DOHH2 (cell line): ENCODE measurements around the gene PRKG2.

Source experiments
- EZH2phosphoT487 ChIP-seq: fragments of 200-600 bp; sonication (generic); IDR thresholded peaks from 2 replicates; pipeline ENCODE4 v1.6.1; 2017; ENCODE audit warnings: borderline replicate concordance, mild to moderate bottlenecking, antibody characterized with exemption, low read length, moderate library complexity, mixed read lengths
- TF ChIP-seq, protein P1 (sequence below): fragments of 200-600 bp; sonication (generic); IDR thresholded peaks from one replicate; pipeline ENCODE4 v1.5.1; 2014; ENCODE audit warnings: antibody characterized with exemption, mild to moderate bottlenecking, low read depth, low read length; ENCODE audit not compliant: poor library complexity, severe bottlenecking

DNA sequence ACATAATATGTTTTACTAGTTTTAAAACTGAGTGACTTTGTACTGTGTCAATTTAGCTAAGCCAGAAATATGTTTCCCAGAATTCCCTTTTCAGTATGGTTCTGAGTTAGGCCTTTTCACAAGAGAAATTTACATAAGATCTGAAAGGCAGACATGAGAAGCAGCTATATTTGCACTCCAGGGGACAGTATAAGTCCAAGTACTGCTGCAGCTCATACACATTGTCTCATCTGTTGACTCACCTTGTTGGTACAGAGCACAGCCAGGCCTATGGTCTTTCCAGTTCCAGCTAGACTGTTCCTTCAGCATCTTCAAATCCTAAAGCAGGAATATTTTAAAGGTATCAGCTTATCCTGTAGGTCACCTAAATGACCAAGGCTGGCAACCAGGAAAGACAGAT is 131.0 kb downstream of the PRKG2 start:
- TF ChIP-seq, protein P1, sequence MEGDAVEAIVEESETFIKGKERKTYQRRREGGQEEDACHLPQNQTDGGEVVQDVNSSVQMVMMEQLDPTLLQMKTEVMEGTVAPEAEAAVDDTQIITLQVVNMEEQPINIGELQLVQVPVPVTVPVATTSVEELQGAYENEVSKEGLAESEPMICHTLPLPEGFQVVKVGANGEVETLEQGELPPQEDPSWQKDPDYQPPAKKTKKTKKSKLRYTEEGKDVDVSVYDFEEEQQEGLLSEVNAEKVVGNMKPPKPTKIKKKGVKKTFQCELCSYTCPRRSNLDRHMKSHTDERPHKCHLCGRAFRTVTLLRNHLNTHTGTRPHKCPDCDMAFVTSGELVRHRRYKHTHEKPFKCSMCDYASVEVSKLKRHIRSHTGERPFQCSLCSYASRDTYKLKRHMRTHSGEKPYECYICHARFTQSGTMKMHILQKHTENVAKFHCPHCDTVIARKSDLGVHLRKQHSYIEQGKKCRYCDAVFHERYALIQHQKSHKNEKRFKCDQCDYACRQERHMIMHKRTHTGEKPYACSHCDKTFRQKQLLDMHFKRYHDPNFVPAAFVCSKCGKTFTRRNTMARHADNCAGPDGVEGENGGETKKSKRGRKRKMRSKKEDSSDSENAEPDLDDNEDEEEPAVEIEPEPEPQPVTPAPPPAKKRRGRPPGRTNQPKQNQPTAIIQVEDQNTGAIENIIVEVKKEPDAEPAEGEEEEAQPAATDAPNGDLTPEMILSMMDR: no peak
- TF ChIP-seq EZH2phosphoT487: no peak
